HuH-7 (cell line): ENCODE data around the gene SPPL2C.

Source experiments
- DNase-seq: peaks from one replicate; pipeline ENCODE4 v3.0.0; 2011; ENCODE audit warnings: low spot score

SPPL2C gene

GRCh38 chr17:45833920-45834319 lies 10.8 kb upstream of the SPPL2C start:
- no peak for DNase-seq

GRCh38 chr17:45834471-45835396 lies 9.9 kb upstream of the SPPL2C start:
- no peak for DNase-seq

GRCh38 chr17:45835481-45835880 lies 9.2 kb upstream of the SPPL2C start:
- DNase-seq: no peak

- no peak for DNase-seq
Observed at GRCh38 chr17:45836047-45837044, 8.3 kb upstream of the SPPL2C start.

GRCh38 chr17:45837187-45837586 lies 7.5 kb upstream of the SPPL2C start:
- DNase-seq: no peak

GRCh38 chr17:45837603-45838002 lies 7.1 kb upstream of the SPPL2C start:
- no peak for DNase-seq

GRCh38 chr17:45838751-45839295 lies 5.9 kb upstream of the SPPL2C start:
- no peak for DNase-seq

GRCh38 chr17:45839442-45839841 lies 5.2 kb upstream of the SPPL2C start:
- no peak for DNase-seq

GRCh38 chr17:45841186-45841585 lies 3.5 kb upstream of the SPPL2C start:
- DNase-seq: no peak

- DNase-seq: no peak
Observed at GRCh38 chr17:45841883-45842525, 2.7 kb upstream of the SPPL2C start.

- no peak for DNase-seq
Observed at GRCh38 chr17:45843722-45844121, 959 bp upstream of the SPPL2C start.

- DNase-seq: no peak
Observed at GRCh38 chr17:45845376-45846185, 900 bp downstream of the SPPL2C start.

GRCh38 chr17:45846223-45846622 lies 1.5 kb downstream of the SPPL2C start:
- no peak for DNase-seq

- no peak for DNase-seq
Observed at GRCh38 chr17:45846646-45847045, 2.0 kb downstream of the SPPL2C start.

- no peak for DNase-seq
Observed at GRCh38 chr17:45847101-45847500, 2.4 kb downstream of the SPPL2C start.

- no peak for DNase-seq
Observed at GRCh38 chr17:45847747-45848146, 3.1 kb downstream of the SPPL2C start.

GRCh38 chr17:45848405-45848804 lies 3.7 kb downstream of the SPPL2C start:
- no peak for DNase-seq

- no peak for DNase-seq
Observed at GRCh38 chr17:45848868-45849535, 4.3 kb downstream of the SPPL2C start.

- DNase-seq: no peak
Observed at GRCh38 chr17:45849536-45849990, 4.9 kb downstream of the SPPL2C start.

- no peak for DNase-seq
Observed at GRCh38 chr17:45850011-45850410, 5.3 kb downstream of the SPPL2C start.
